HepG2 (cell line): Measurements from ENCODE around the gene SFMBT1.

Source experiments
- ASH2L ChIP-seq: fragments of 300-600, 200-600 bp; sonication (generic); IDR thresholded peaks from 2 replicates; pipeline ENCODE4 v1.7.0; 2017; ENCODE audit warnings: low read depth, mild to moderate bottlenecking, moderate library complexity, mixed read lengths, low read length; ENCODE audit not compliant: insufficient read length
- NR0B2 ChIP-seq: sonication (generic); formaldehyde crosslinking; IDR thresholded peaks from 2 replicates; pipeline ENCODE4 v1.4.0; 2020; ENCODE audit warnings: mild to moderate bottlenecking, missing genetic modification reagents
- PHF8 ChIP-seq: sonication (generic); formaldehyde crosslinking; IDR thresholded peaks from 2 replicates; pipeline ENCODE4 v1.5.0; 2020; ENCODE audit warnings: missing genetic modification reagents
- RAD21 ChIP-seq: fragments of 450-650 bp; formaldehyde crosslinking; IDR thresholded peaks from 2 replicates; pipeline ENCODE4 v1.5.0; 2020; ENCODE audit warnings: mild to moderate bottlenecking
- ZNF138 ChIP-seq: sonication (generic); formaldehyde crosslinking; IDR thresholded peaks from 2 replicates; pipeline ENCODE4 v1.5.0; 2020; ENCODE audit warnings: mild to moderate bottlenecking, low read depth, missing genetic modification reagents
- ZNF704 ChIP-seq: sonication (generic); formaldehyde crosslinking; IDR thresholded peaks from 2 replicates; pipeline ENCODE4 v1.8.1; 2023; ENCODE audit warnings: mild to moderate bottlenecking, inconsistent platforms, moderate library complexity, missing genetic modification reagents, borderline replicate concordance
- TF ChIP-seq, protein P1 (sequence below): sonication (generic); formaldehyde crosslinking; IDR thresholded peaks from 2 replicates; pipeline ENCODE4 v1.4.0; 2020; ENCODE audit warnings: missing genetic modification reagents
- TF ChIP-seq, protein P2 (sequence below): sonication (generic); formaldehyde crosslinking; IDR thresholded peaks from 2 replicates; pipeline ENCODE4 v1.5.0; 2020; ENCODE audit warnings: mild to moderate bottlenecking, missing genetic modification reagents, moderate library complexity
- TF ChIP-seq, protein P3 (sequence below), 2 experiments: fragments of 450-650 bp in 1 of 2; sonication (generic) in 1 of 2; formaldehyde crosslinking in 1 of 2; IDR thresholded peaks; 2 replicates each; pipeline versions ENCODE4 v1.6.1 to v1.8.0; 2016 to 2022; ENCODE audit warnings: antibody characterized with exemption in 1 of 2, mild to moderate bottlenecking in 1 of 2, missing genetic modification reagents in 1 of 2

DNA sequence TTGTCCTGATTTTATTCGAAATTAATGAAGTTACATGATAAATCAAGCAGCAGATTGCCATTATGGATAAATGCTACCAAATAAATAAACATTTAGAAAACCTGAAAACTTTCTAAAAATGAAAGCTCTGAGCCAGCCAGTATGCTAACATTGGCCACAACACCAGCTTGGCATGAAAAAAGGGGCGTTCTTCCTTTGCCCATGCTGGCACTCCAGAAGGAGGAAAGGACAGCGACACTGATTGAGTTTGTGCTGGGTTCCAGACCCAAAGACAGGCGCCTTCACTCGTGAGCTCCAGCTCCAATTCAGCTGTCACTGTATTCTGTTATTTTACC lies 153.6 kb downstream of the SFMBT1 start:
- TF ChIP-seq PHF8, result no peak
- TF ChIP-seq, protein P1, sequence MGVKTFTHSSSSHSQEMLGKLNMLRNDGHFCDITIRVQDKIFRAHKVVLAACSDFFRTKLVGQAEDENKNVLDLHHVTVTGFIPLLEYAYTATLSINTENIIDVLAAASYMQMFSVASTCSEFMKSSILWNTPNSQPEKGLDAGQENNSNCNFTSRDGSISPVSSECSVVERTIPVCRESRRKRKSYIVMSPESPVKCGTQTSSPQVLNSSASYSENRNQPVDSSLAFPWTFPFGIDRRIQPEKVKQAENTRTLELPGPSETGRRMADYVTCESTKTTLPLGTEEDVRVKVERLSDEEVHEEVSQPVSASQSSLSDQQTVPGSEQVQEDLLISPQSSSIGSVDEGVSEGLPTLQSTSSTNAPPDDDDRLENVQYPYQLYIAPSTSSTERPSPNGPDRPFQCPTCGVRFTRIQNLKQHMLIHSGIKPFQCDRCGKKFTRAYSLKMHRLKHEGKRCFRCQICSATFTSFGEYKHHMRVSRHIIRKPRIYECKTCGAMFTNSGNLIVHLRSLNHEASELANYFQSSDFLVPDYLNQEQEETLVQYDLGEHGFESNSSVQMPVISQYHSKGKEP (CRISPR knock-in tag), result no peak
- TF ChIP-seq, protein P2, sequence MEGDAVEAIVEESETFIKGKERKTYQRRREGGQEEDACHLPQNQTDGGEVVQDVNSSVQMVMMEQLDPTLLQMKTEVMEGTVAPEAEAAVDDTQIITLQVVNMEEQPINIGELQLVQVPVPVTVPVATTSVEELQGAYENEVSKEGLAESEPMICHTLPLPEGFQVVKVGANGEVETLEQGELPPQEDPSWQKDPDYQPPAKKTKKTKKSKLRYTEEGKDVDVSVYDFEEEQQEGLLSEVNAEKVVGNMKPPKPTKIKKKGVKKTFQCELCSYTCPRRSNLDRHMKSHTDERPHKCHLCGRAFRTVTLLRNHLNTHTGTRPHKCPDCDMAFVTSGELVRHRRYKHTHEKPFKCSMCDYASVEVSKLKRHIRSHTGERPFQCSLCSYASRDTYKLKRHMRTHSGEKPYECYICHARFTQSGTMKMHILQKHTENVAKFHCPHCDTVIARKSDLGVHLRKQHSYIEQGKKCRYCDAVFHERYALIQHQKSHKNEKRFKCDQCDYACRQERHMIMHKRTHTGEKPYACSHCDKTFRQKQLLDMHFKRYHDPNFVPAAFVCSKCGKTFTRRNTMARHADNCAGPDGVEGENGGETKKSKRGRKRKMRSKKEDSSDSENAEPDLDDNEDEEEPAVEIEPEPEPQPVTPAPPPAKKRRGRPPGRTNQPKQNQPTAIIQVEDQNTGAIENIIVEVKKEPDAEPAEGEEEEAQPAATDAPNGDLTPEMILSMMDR (CRISPR knock-in tag), result no peak
- no peak for TF ChIP-seq ASH2L
- no peak for TF ChIP-seq NR0B2 (CRISPR knock-in tag)
- no peak for TF ChIP-seq RAD21
- no peak for TF ChIP-seq ZNF704 (CRISPR knock-in tag)
- TF ChIP-seq, protein P3, sequence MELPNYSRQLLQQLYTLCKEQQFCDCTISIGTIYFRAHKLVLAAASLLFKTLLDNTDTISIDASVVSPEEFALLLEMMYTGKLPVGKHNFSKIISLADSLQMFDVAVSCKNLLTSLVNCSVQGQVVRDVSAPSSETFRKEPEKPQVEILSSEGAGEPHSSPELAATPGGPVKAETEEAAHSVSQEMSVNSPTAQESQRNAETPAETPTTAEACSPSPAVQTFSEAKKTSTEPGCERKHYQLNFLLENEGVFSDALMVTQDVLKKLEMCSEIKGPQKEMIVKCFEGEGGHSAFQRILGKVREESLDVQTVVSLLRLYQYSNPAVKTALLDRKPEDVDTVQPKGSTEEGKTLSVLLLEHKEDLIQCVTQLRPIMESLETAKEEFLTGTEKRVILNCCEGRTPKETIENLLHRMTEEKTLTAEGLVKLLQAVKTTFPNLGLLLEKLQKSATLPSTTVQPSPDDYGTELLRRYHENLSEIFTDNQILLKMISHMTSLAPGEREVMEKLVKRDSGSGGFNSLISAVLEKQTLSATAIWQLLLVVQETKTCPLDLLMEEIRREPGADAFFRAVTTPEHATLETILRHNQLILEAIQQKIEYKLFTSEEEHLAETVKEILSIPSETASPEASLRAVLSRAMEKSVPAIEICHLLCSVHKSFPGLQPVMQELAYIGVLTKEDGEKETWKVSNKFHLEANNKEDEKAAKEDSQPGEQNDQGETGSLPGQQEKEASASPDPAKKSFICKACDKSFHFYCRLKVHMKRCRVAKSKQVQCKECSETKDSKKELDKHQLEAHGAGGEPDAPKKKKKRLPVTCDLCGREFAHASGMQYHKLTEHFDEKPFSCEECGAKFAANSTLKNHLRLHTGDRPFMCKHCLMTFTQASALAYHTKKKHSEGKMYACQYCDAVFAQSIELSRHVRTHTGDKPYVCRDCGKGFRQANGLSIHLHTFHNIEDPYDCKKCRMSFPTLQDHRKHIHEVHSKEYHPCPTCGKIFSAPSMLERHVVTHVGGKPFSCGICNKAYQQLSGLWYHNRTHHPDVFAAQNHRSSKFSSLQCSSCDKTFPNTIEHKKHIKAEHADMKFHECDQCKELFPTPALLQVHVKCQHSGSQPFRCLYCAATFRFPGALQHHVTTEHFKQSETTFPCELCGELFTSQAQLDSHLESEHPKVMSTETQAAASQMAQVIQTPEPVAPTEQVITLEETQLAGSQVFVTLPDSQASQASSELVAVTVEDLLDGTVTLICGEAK (IDR thresholded peaks at IDR 0.05), result no peak
- TF ChIP-seq, protein P3 (CRISPR knock-in tag; IDR thresholded peaks at IDR 0.05), result no peak
- no peak for TF ChIP-seq ZNF138
